Activated T-cell treated with anti-CD3 and anti-CD28 coated beads, Interleukin-2, amount 50 U/mL, for 4 hours (primary cell): ENCODE results near the gene NPB. TPM values are rescaled to one million over a fixed set of nuclear protein-coding genes. Genes with fewer than 3 reads are reported as not detected.
A peak's percentile ranks its signal among the peaks of the same experiment; 100 is the strongest.

Experiments
- ATAC-seq, 2 donors: fragments of 200-7000 bp; cut with Tn5 transposase; one replicate each; pipeline ENCODE4 v1.10.0; 2021
- DNase-seq: peaks from one replicate; pipeline ENCODE4 v3.0.0-alpha.2; 2020
- H3K27me3 Mint-ChIP-seq: one replicate; pipeline ENCODE4 v1.8.0; 2021; ENCODE audit warnings: low read depth, mixed read lengths
- H3K36me3 Mint-ChIP-seq: one replicate; pipeline ENCODE4 v1.8.0; 2022; ENCODE audit warnings: mixed read lengths; ENCODE audit not compliant: insufficient read depth
- H3K4me1 Mint-ChIP-seq: one replicate; pipeline ENCODE4 v1.8.0; 2021; ENCODE audit warnings: low read depth, mixed read lengths
- H3K4me3 Mint-ChIP-seq: one replicate; pipeline ENCODE4 v1.8.0; 2021; ENCODE audit warnings: mild to moderate bottlenecking, moderate library complexity, mixed read lengths
- H3K9me3 Mint-ChIP-seq: one replicate; pipeline ENCODE4 v1.8.0; 2021; ENCODE audit warnings: mixed read lengths
- total RNA-seq, 3 donors: library from RNA; stranded (reverse); gene quantifications; one replicate each; pipeline ENCODE4 v1.2.1, GENCODE V29; 2021

NPB gene
- total RNA-seq, 3 donors from 2014 or later, result 0.14 to 0.24 TPM; not detected in 1

- Mint-ChIP-seq H3K27me3 (no peaks in the 10 kb centered on the region), H3K4me1 (peaks cover 24% of the 10 kb centered on the region), H3K36me3 (peaks cover 13% of the 10 kb centered on the region), H3K9me3 (no peaks in the 10 kb centered on the region), H3K4me3 (peak overlapping the region; percentile 33)
- no peak for DNase-seq
- no peak for ATAC-seq
Observed at GRCh38 chr17:81918832-81919545, 17.0 kb downstream of the NPB start.

GRCh38 chr17:81920612-81921536 lies 18.8 kb downstream of the NPB start:
- Mint-ChIP-seq H3K27me3 (no peaks in the 10 kb centered on the region), H3K4me1 (peaks cover 28% of the 10 kb centered on the region), H3K36me3 (peaks cover 11% of the 10 kb centered on the region), H3K9me3 (no peaks in the 10 kb centered on the region), H3K4me3 (no peak overlapping the region)
- DNase-seq (no peak), ATAC-seq (no peak)

- ATAC-seq (no peak), DNase-seq (no peak)
- no peaks in the 10 kb centered on the region for H3K9me3 Mint-ChIP-seq
- H3K4me3 Mint-ChIP-seq, result no peak overlapping the region
- peaks cover 11% of the 10 kb centered on the region for H3K36me3 Mint-ChIP-seq
- no peaks in the 10 kb centered on the region for H3K27me3 Mint-ChIP-seq
- peaks cover 29% of the 10 kb centered on the region for H3K4me1 Mint-ChIP-seq
Observed at GRCh38 chr17:81921537-81921862, 19.5 kb downstream of the NPB start.

GRCh38 chr17:81921996-81922565 lies 20.0 kb downstream of the NPB start:
- no peaks in the 10 kb centered on the region for H3K27me3 Mint-ChIP-seq
- peaks cover 24% of the 10 kb centered on the region for H3K4me1 Mint-ChIP-seq
- H3K36me3 Mint-ChIP-seq, result peaks cover 10% of the 10 kb centered on the region
- DNase-seq, result no peak
- no peak for ATAC-seq
- H3K4me3 Mint-ChIP-seq, result no peak overlapping the region
- no peaks in the 10 kb centered on the region for H3K9me3 Mint-ChIP-seq

- H3K4me3 Mint-ChIP-seq, result no peak overlapping the region
- H3K9me3 Mint-ChIP-seq, result no peaks in the 10 kb centered on the region
- H3K27me3 Mint-ChIP-seq, result no peaks in the 10 kb centered on the region
- H3K36me3 Mint-ChIP-seq, result peaks cover 7% of the 10 kb centered on the region
- peaks cover 21% of the 10 kb centered on the region for H3K4me1 Mint-ChIP-seq
- no peak for ATAC-seq
- DNase-seq, result no peak
Observed at GRCh38 chr17:81922566-81923301, 20.7 kb downstream of the NPB start.

- DNase-seq, result no peak
- Mint-ChIP-seq H3K4me3 (no peak overlapping the region), H3K4me1 (peaks cover 16% of the 10 kb centered on the region)
Observed at GRCh38 chr17:81923302-81924260, 21.5 kb downstream of the NPB start.

GRCh38 chr17:81924557-81925532 lies 22.8 kb downstream of the NPB start:
- DNase-seq (no peak), ATAC-seq (no peak)
- H3K27me3 Mint-ChIP-seq, result peaks cover 7% of the 10 kb centered on the region
- H3K4me3 Mint-ChIP-seq, result peak overlapping the region; percentile 89
- no peaks in the 10 kb centered on the region for H3K9me3 Mint-ChIP-seq
- peaks cover 7% of the 10 kb centered on the region for H3K36me3 Mint-ChIP-seq
- H3K4me1 Mint-ChIP-seq, result peaks cover 16% of the 10 kb centered on the region

More at GRCh38 chr17:81923302-81924260, 21.5 kb downstream of the NPB start:
- peaks cover 7% of the 10 kb centered on the region for H3K36me3 Mint-ChIP-seq
- ATAC-seq, result no peak
- no peaks in the 10 kb centered on the region for H3K27me3 Mint-ChIP-seq
- H3K9me3 Mint-ChIP-seq, result no peaks in the 10 kb centered on the region

GRCh38 chr17:81925860-81926450 lies 23.9 kb downstream of the NPB start:
- no peak for ATAC-seq
- no peak for DNase-seq
- peak overlapping the region; percentile 89 for H3K4me3 Mint-ChIP-seq
- H3K9me3 Mint-ChIP-seq, result no peaks in the 10 kb centered on the region
- peaks cover 16% of the 10 kb centered on the region for H3K4me1 Mint-ChIP-seq
- peaks cover 12% of the 10 kb centered on the region for H3K27me3 Mint-ChIP-seq
- peaks cover 6% of the 10 kb centered on the region for H3K36me3 Mint-ChIP-seq

GRCh38 chr17:81926451-81927151 lies 24.6 kb downstream of the NPB start:
- DNase-seq (peak; percentile 59), ATAC-seq (peak; percentile 36 to 42)
- H3K4me1 Mint-ChIP-seq, result peaks cover 16% of the 10 kb centered on the region
- peaks cover 15% of the 10 kb centered on the region for H3K27me3 Mint-ChIP-seq
- no peaks in the 10 kb centered on the region for H3K9me3 Mint-ChIP-seq
- peaks cover 3% of the 10 kb centered on the region for H3K36me3 Mint-ChIP-seq
- H3K4me3 Mint-ChIP-seq, result peak overlapping the region; percentile 89

GRCh38 chr17:81927152-81927652 lies 25.2 kb downstream of the NPB start:
- ATAC-seq (peak; percentile 8 to 16), DNase-seq (peak; percentile 26)
- H3K9me3 Mint-ChIP-seq, result no peaks in the 10 kb centered on the region
- no peak overlapping the region for H3K4me3 Mint-ChIP-seq
- H3K36me3 Mint-ChIP-seq, result peaks cover 2% of the 10 kb centered on the region
- peaks cover 19% of the 10 kb centered on the region for H3K27me3 Mint-ChIP-seq
- H3K4me1 Mint-ChIP-seq, result peaks cover 16% of the 10 kb centered on the region

- Mint-ChIP-seq H3K4me3 (peak within 1 kb of the TSS; percentile 89), H3K9me3 (no peaks in the 10 kb centered on the region), H3K4me1 (peaks cover 16% of the 10 kb centered on the region), H3K27me3 (peaks cover 19% of the 10 kb centered on the region), H3K36me3 (no peaks in the 10 kb centered on the region)
- peak; percentile 71 to 73 for ATAC-seq
- peak; percentile 85 for DNase-seq
Observed at GRCh38 chr17:81927653-81928543, 25.9 kb downstream of the NPB start, which contains the start of gene MAFG. Gene MAFG (minus strand): TSS chr17:81927735. CDS start chr17:81923185, 4,550 bp downstream.
